Vagina (tissue), 2 donors: ENCODE data around the gene LACTBL1. TPM values are rescaled to one million over a fixed set of nuclear protein-coding genes. Genes with fewer than 3 reads are reported as not detected.

Experiments
- DNase-seq, 2 donors: peaks; one replicate each; pipeline ENCODE4 v3.0.0-alpha.2; 2017; ENCODE audit errors: extremely low spot score in 2 of 2
- H3K27ac ChIP-seq: fragments of 200-600 bp; sonication (generic); one replicate; pipeline ENCODE4 v1.5.1; 2019
- H3K27me3 ChIP-seq: fragments of 200-600 bp; sonication (generic); one replicate; pipeline ENCODE4 v1.5.1; 2019
- H3K36me3 ChIP-seq, 2 donors: fragments of 200-600 bp; sonication (generic); one replicate each; pipeline ENCODE4 v1.5.1; 2017 to 2019
- H3K4me1 ChIP-seq: fragments of 200-600 bp; sonication (generic); one replicate; pipeline ENCODE4 v1.5.1; 2019
- H3K4me3 ChIP-seq, 2 donors: fragments of 200-600 bp; sonication (generic); 1 replicate in 1 of 2; 2 replicates in 1 of 2; pipeline ENCODE4 v1.5.1; 2016 to 2019
- H3K9me3 ChIP-seq: fragments of 200-600 bp; sonication (generic); one replicate; pipeline ENCODE4 v1.5.1; 2019
- POLR2A ChIP-seq, 2 donors: fragments of 450-650 bp; IDR thresholded peaks; one replicate each; pipeline ENCODE4 v1.6.1; 2017; ENCODE audit warnings: antibody characterized with exemption in 2 of 2, mild to moderate bottlenecking in 2 of 2, moderate library complexity in 2 of 2
- POLR2AphosphoS5 ChIP-seq, 2 donors: sonication (generic); formaldehyde crosslinking; IDR thresholded peaks; one replicate each; pipeline ENCODE4 v1.9.0; 2017; ENCODE audit warnings: antibody characterized with exemption in 2 of 2, mild to moderate bottlenecking in 2 of 2, low read depth in 1 of 2; ENCODE audit not compliant: insufficient read depth in 1 of 2
- intact Hi-C: fragments of 100-400 bp; cut with DNase I; formaldehyde crosslinking; loops from one replicate; pipeline ENCODE4 v1.15.1; 2023
- total RNA-seq: library from RNA; depleted of rRNA; stranded (reverse); fragments of >200 nt; gene quantifications from one replicate; pipeline ENCODE4 v1.2.3, GENCODE V29; 2016
- TF ChIP-seq, protein P1 (sequence below), 3 experiments: fragments of 450-650 bp in 2 of 3; fragments of 200-600 bp in 1 of 3; sonication (generic) in 1 of 3; IDR thresholded peaks; one replicate each; pipeline ENCODE4 v1.5.1; 2017 to 2019; ENCODE audit warnings: antibody characterized with exemption in 3 of 3, mild to moderate bottlenecking in 2 of 3, moderate library complexity in 2 of 3

The LACTBL1 gene
- total RNA-seq, 1 donor from 2014 or later = not detected

DNA sequence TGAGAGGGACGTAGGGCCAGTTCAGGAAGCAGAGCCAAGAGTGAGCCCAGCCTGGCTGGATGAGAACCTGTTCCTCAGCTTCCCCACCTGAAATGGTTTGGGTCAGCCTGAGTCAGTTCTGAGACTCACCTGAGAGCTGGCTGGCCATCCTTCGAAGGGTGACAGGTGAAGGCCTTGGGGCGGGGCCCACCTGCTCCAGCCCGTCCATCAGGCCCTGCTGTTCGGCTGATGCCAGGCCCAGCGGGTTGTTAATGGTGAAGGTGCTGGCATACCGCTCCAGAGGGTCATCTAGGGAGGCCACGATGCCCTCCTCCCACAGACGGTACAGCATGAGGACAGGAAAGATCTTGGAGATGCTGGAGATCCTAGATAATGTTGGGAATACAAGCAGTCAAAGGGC lies 14.1 kb downstream of the LACTBL1 start:
- Histone ChIP-seq H3K36me3 (no peaks in the 10 kb centered on the region), H3K27ac (no peak overlapping the region), H3K27me3 (peaks cover 3% of the 10 kb centered on the region), H3K9me3 (no peaks in the 10 kb centered on the region), H3K4me1 (no peaks in the 10 kb centered on the region), H3K4me3 (no peak overlapping the region)
- no peak for DNase-seq
- intact Hi-C loops = no loop called here
- TF ChIP-seq, protein P1, sequence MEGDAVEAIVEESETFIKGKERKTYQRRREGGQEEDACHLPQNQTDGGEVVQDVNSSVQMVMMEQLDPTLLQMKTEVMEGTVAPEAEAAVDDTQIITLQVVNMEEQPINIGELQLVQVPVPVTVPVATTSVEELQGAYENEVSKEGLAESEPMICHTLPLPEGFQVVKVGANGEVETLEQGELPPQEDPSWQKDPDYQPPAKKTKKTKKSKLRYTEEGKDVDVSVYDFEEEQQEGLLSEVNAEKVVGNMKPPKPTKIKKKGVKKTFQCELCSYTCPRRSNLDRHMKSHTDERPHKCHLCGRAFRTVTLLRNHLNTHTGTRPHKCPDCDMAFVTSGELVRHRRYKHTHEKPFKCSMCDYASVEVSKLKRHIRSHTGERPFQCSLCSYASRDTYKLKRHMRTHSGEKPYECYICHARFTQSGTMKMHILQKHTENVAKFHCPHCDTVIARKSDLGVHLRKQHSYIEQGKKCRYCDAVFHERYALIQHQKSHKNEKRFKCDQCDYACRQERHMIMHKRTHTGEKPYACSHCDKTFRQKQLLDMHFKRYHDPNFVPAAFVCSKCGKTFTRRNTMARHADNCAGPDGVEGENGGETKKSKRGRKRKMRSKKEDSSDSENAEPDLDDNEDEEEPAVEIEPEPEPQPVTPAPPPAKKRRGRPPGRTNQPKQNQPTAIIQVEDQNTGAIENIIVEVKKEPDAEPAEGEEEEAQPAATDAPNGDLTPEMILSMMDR (IDR thresholded peaks at IDR 0.05) = no peak
- TF ChIP-seq POLR2A (IDR thresholded peaks at IDR 0.05) (no peak), POLR2AphosphoS5 (IDR thresholded peaks at IDR 0.05; ENCODE audit: insufficient read depth in 1 of 2, low read depth in 1 of 2) (no peak)

DNA sequence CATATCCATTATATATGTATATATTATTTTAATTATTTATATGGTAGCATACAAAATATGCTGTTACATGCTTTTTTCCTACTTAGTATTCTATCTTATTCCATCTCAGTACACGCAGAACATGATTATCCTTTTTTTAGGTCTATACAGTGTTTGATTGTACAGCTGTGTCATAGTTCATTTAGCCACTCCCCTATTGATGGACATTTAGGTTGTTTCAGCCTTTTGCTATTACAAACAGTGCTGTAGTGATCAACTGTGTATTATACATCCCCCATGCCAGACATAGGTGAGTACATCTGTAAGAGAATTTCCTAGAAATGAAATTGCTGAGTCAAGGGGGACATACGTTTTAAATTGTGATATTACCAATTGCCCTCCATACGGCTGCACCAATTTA lies 15.6 kb downstream of the LACTBL1 start:
- no peaks in the 10 kb centered on the region for H3K4me1 ChIP-seq
- no peak overlapping the region for H3K4me3 ChIP-seq
- H3K27me3 ChIP-seq = peaks cover 8% of the 10 kb centered on the region

DNA sequence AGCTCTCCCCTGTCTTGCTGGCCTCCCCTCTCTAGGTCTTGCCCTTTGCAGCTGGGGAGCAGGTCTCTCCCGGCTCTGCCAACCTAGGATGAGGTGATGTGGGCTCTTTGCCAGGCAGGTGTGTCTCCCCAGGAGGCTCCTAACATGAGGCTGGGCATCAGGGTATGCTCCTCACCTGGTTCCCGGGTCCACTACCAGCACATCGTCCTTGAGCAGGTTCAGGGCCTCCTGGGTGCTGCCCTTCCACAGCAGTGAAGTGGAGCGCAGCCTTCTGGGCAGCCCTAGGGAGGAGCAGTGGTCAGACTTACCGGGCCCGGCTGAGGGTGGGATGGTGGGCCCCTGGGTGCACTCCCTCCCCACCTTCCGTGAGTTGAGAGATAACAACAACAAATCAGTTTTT lies 17.5 kb downstream of the LACTBL1 start:
- peaks cover 8% of the 10 kb centered on the region for H3K27me3 ChIP-seq
- H3K4me1 ChIP-seq = no peaks in the 10 kb centered on the region
- H3K4me3 ChIP-seq = no peak overlapping the region
- no peak overlapping the region for H3K27ac ChIP-seq
- no peaks in the 10 kb centered on the region for H3K9me3 ChIP-seq
- TF ChIP-seq POLR2AphosphoS5 (IDR thresholded peaks at IDR 0.05; ENCODE audit: insufficient read depth in 1 of 2, low read depth in 1 of 2) (no peak), POLR2A (IDR thresholded peaks at IDR 0.05) (no peak)
- TF ChIP-seq, protein P1 (IDR thresholded peaks at IDR 0.05) = no peak
- intact Hi-C loops = no loop called here
- H3K36me3 ChIP-seq = no peaks in the 10 kb centered on the region
- no peak for DNase-seq

More for the DNA sequence above, 15.6 kb downstream of the LACTBL1 start:
- H3K9me3 ChIP-seq = no peaks in the 10 kb centered on the region
- intact Hi-C loops = no loop called here
- no peak overlapping the region for H3K27ac ChIP-seq
- no peak for TF ChIP-seq POLR2AphosphoS5 (IDR thresholded peaks at IDR 0.05; ENCODE audit: insufficient read depth in 1 of 2, low read depth in 1 of 2)
- TF ChIP-seq, protein P1 (IDR thresholded peaks at IDR 0.05) = no peak
- TF ChIP-seq POLR2A (IDR thresholded peaks at IDR 0.05) = no peak
- H3K36me3 ChIP-seq = no peaks in the 10 kb centered on the region
- no peak for DNase-seq

DNA sequence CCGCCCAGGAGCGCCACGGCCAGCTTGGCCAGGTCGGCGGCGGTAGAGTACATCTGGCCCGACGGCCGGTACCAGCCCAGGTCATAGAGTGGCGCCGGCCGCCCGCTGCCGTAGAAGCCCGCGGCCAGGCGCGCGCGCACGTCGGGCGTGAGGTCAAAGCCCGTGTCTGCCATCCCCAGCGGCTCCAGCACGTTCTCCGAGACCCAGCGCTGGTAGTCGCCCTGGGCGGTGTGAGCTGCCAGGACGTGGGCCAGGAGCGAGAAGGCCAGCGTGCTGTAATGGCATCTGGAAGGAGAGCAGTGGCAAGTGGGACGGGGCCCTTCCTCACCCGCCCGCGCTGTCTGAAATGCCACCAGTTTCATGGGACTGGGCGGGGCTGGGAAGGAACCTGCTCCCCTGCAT lies 18.9 kb downstream of the LACTBL1 start:
- Histone ChIP-seq H3K4me3 (no peak overlapping the region), H3K9me3 (no peaks in the 10 kb centered on the region), H3K4me1 (no peaks in the 10 kb centered on the region), H3K27ac (no peak overlapping the region), H3K36me3 (no peaks in the 10 kb centered on the region), H3K27me3 (peaks cover 8% of the 10 kb centered on the region)
- no peak for TF ChIP-seq POLR2AphosphoS5 (IDR thresholded peaks at IDR 0.05; ENCODE audit: insufficient read depth in 1 of 2, low read depth in 1 of 2)
- intact Hi-C loops = no loop called here
- no peak for DNase-seq

DNA sequence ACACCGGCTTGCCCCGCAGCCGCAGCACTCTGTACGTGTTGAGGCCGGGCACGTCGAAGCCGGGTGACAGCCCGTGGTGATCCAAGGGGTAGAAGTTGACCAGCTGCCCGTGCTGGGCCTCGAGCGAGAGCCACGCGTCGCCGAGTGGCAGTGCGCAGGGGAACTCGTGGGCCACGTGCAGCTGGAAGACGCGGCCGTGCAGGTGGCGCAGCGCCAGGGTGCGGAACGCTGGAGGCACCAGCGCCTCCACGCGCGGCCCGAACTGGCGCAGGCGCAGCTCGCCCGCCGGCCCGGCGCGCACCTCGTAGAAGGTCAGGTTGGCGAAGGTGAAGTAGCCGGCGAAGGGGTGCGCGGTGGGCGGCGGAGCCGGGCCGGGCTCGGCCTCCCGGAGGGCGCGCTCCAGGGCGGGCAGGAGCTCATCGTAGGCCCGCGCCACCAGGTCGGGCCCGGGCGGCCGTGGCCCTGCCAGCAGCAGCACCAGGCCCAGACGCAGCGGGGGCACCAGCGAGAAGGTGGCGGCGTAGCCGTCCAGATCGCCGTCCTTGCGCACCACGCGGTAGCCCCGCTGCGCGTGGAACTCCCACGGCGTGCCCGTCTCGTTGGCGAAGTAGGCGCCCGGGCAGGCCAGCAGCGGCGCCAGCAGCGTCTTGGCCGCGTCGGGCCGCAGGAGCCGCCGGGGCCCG lies 19.5 kb downstream of the LACTBL1 start:
- intact Hi-C loops = no loop called here
- H3K27me3 ChIP-seq = peaks cover 8% of the 10 kb centered on the region
- no peaks in the 10 kb centered on the region for H3K4me1 ChIP-seq
- H3K36me3 ChIP-seq = no peaks in the 10 kb centered on the region
- H3K4me3 ChIP-seq = no peak overlapping the region
- H3K27ac ChIP-seq = no peak overlapping the region
- DNase-seq = no peak
- TF ChIP-seq POLR2A (IDR thresholded peaks at IDR 0.05) = no peak
- TF ChIP-seq, protein P1 (IDR thresholded peaks at IDR 0.05) = no peak
- no peak for TF ChIP-seq POLR2AphosphoS5 (IDR thresholded peaks at IDR 0.05; ENCODE audit: insufficient read depth in 1 of 2, low read depth in 1 of 2)
- no peaks in the 10 kb centered on the region for H3K9me3 ChIP-seq
